Activated CD8-positive, alpha-beta memory T cell treated with anti-CD3 and anti-CD28 coated beads for 36 hours (primary cell): Measurements from ENCODE around the gene SRR. TPM values are rescaled to one million over a fixed set of nuclear protein-coding genes. Genes with fewer than 3 reads are reported as not detected.

ENCODE experiments used
- CTCF ChIA-PET: fragments of 350-600 bp; sonication (Branson Sonifier 250); formaldehyde crosslinking; loops from one replicate; lab custom pipeline; 2021; ENCODE audit warnings: antibody characterized with exemption; lab: Charles Lee
- POLR2A ChIA-PET: fragments of 350-600 bp; sonication (Branson Sonifier 250); formaldehyde crosslinking; loops from one replicate; lab custom pipeline; 2021; ENCODE audit warnings: antibody characterized with exemption; lab: Charles Lee
- total RNA-seq, 2 experiments: library from RNA; stranded (reverse); gene quantifications; one replicate each; pipeline ENCODE4 v1.2.3, GENCODE V29; 2021

Gene SRR
- total RNA-seq, 2 experiments from 2014 or later = 10.1 to 14.0 TPM

- ChIA-PET CTCF (interaction anchor here (1.3 kb wide), 1 partner anchor 21 kb away, joined by 4 read pairs; no protein-coding TSS in a partner anchor), POLR2A (no interaction called here)
These were observed 58.3 kb downstream of the SRR start for GRCh38 chr17:2362016-2362415.

- POLR2A ChIA-PET = no interaction called here
- CTCF ChIA-PET = no interaction called here
These were observed 58.7 kb downstream of the SRR start for GRCh38 chr17:2362416-2362815.

- ChIA-PET CTCF (interaction anchor here (1.1 kb wide), 1 partner anchor 11 kb away, joined by 3 read pairs; no protein-coding TSS in a partner anchor), POLR2A (no interaction called here)
These were observed 59.1 kb downstream of the SRR start for GRCh38 chr17:2362881-2363280.

GRCh38 chr17:2363318-2363717, 59.6 kb downstream of the SRR start:
- ChIA-PET CTCF (interaction anchor here (1.1 kb wide), 1 partner anchor 11 kb away, joined by 3 read pairs; no protein-coding TSS in a partner anchor), POLR2A (no interaction called here)

GRCh38 chr17:2363851-2364762, 60.4 kb downstream of the SRR start:
- CTCF ChIA-PET = interaction anchor here (1.1 kb wide), 1 partner anchor 12 kb away, joined by 3 read pairs; no protein-coding TSS in a partner anchor

GRCh38 chr17:2364763-2365116, 61.0 kb downstream of the SRR start:
- POLR2A ChIA-PET = no interaction called here
- CTCF ChIA-PET = interaction anchor here (0.6 kb wide), 1 partner anchor 51 kb away, joined by 3 read pairs; no protein-coding TSS in a partner anchor

More at GRCh38 chr17:2363851-2364762, 60.4 kb downstream of the SRR start:
- POLR2A ChIA-PET = no interaction called here

GRCh38 chr17:2365132-2365531, 61.4 kb downstream of the SRR start:
- ChIA-PET CTCF (interaction anchor here (0.6 to 1.7 kb wide), 2 partner anchors 17 to 51 kb away, joined by 3 to 4 read pairs; no protein-coding TSS in a partner anchor), POLR2A (no interaction called here)

- POLR2A ChIA-PET = no interaction called here
These were observed 63.2 kb downstream of the SRR start for GRCh38 chr17:2366747-2367494.

GRCh38 chr17:2368359-2368758, 64.6 kb downstream of the SRR start:
- ChIA-PET CTCF (interaction anchor here (0.5 to 1.0 kb wide), 2 partner anchors 14 to 224 kb away, joined by 4 read pairs; no protein-coding TSS in a partner anchor), POLR2A (no interaction called here)

More at GRCh38 chr17:2366747-2367494, 63.2 kb downstream of the SRR start:
- CTCF ChIA-PET = interaction anchor here (1.1 to 1.7 kb wide), 2 partner anchors 15 to 49 kb away, joined by 4 to 5 read pairs; no protein-coding TSS in a partner anchor

- POLR2A ChIA-PET = no interaction called here
These were observed 65.3 kb downstream of the SRR start for GRCh38 chr17:2369039-2369438.

GRCh38 chr17:2369551-2370210, 65.9 kb downstream of the SRR start:
- POLR2A ChIA-PET = interaction anchor here (0.7 kb wide), 1 partner anchor 15 kb away, joined by 5 read pairs; no protein-coding TSS in a partner anchor
- CTCF ChIA-PET = interaction anchor here (1.0 to 1.4 kb wide), 2 partner anchors 13 kb away, joined by 4 to 7 read pairs; no protein-coding TSS in a partner anchor

More at GRCh38 chr17:2369039-2369438, 65.3 kb downstream of the SRR start:
- CTCF ChIA-PET = interaction anchor here (1.0 kb wide), 1 partner anchor 14 kb away, joined by 4 read pairs; no protein-coding TSS in a partner anchor

GRCh38 chr17:2370211-2370589, 66.5 kb downstream of the SRR start:
- ChIA-PET POLR2A (no interaction called here), CTCF (interaction anchor here (1.4 kb wide), 1 partner anchor 13 kb away, joined by 7 read pairs; no protein-coding TSS in a partner anchor)

GRCh38 chr17:2371183-2372130, 67.7 kb downstream of the SRR start:
- CTCF ChIA-PET = interaction anchor here (1.4 kb wide), 1 partner anchor 11 kb away, joined by 7 read pairs; no protein-coding TSS in a partner anchor
- POLR2A ChIA-PET = no interaction called here

GRCh38 chr17:2372180-2372579, 68.4 kb downstream of the SRR start:
- ChIA-PET POLR2A (no interaction called here), CTCF (no interaction called here)

- CTCF ChIA-PET = interaction anchor here (0.9 kb wide), 1 partner anchor 43 kb away, joined by 3 read pairs; no protein-coding TSS in a partner anchor
- POLR2A ChIA-PET = no interaction called here
These were observed 68.9 kb downstream of the SRR start for GRCh38 chr17:2372681-2373080.

GRCh38 chr17:2373179-2373578, 69.4 kb downstream of the SRR start:
- CTCF ChIA-PET = interaction anchor here (0.9 kb wide), 1 partner anchor 43 kb away, joined by 3 read pairs; no protein-coding TSS in a partner anchor
- POLR2A ChIA-PET = no interaction called here
